ENCODE measurements around the gene NUP54. TPM values are rescaled to one million over a fixed set of nuclear protein-coding genes. Genes with fewer than 3 reads are reported as not detected.

The NUP54 gene
- total and polyA plus RNA-seq, 9 of the 15 experiments (the other 6 are each of a cell fraction or from before 2014, with no cell fraction given), result 29.6 to 115 (median 67.7) TPM

DNA sequence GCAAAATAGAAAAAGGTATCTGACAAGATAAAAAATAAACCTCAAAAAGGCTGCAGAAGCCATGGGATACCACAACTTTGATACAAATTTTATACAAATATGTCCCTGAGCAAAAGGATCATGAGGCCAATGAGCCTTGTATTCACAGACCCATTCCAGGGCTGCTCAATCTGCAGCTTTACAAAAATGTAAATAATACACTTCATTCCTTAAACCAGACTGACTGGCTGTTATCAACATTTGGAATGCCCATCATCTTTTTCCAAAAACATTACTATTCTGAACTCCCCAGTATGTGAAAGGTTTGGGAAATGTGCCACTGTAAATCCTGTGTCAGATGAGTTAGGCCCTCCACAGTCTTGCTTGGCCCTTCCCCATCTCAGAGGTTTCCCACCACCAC is 40.0 kb upstream of the NUP54 start (continued):
- TF ChIP-seq, protein P1, sequence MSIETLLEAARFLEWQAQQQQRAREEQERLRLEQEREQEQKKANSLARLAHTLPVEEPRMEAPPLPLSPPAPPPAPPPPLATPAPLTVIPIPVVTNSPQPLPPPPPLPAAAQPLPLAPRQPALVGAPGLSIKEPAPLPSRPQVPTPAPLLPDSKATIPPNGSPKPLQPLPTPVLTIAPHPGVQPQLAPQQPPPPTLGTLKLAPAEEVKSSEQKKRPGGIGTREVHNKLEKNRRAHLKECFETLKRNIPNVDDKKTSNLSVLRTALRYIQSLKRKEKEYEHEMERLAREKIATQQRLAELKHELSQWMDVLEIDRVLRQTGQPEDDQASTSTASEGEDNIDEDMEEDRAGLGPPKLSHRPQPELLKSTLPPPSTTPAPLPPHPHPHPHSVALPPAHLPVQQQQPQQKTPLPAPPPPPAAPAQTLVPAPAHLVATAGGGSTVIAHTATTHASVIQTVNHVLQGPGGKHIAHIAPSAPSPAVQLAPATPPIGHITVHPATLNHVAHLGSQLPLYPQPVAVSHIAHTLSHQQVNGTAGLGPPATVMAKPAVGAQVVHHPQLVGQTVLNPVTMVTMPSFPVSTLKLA (conservative IDR thresholded peaks at IDR 0.05), result no peak
- TF ChIP-seq, protein P2, sequence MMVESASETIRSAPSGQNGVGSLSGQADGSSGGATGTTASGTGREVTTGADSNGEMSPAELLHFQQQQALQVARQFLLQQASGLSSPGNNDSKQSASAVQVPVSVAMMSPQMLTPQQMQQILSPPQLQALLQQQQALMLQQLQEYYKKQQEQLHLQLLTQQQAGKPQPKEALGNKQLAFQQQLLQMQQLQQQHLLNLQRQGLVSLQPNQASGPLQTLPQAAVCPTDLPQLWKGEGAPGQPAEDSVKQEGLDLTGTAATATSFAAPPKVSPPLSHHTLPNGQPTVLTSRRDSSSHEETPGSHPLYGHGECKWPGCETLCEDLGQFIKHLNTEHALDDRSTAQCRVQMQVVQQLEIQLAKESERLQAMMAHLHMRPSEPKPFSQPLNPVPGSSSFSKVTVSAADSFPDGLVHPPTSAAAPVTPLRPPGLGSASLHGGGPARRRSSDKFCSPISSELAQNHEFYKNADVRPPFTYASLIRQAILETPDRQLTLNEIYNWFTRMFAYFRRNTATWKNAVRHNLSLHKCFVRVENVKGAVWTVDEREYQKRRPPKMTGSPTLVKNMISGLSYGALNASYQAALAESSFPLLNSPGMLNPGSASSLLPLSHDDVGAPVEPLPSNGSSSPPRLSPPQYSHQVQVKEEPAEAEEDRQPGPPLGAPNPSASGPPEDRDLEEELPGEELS (CRISPR knock-in tag; IDR thresholded peaks at IDR 0.05; ENCODE audit: borderline replicate concordance), result no peak
- no peak for TF ChIP-seq CHD1 (IDR thresholded peaks at IDR 0.05; ENCODE audit: low read length)

DNA sequence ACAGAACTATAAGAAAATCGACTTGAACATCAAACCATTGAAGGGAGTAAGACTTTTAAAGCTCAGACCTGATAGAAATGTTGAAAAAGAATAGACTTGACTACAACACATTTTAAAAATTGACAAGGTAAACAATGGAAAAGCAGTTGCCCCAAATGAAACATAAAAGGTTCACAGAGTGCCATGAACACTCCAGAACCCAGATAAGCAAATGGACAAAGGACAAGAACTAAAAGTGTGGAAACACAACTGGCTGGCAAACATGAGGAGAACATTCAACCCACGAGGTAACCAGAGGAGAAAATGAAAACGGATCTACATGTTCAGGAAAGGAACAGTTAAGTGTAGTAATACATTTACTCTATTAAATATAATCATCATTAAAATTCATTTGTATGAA is 39.0 kb upstream of the NUP54 start:
- no TSS peak for BruUV-seq (replicated peaks)
- in situ Hi-C loops (cut with MboI), result no loop called here
- 23% methylated on average over 3 of the region's 3 CpGs for WGBS (ENCODE audit: insufficient coverage, low coverage, missing lambda C conversion rate)
- TF ChIP-seq ZNF696 (CRISPR knock-in tag; conservative IDR thresholded peaks at IDR 0.05), result no peak
- TF ChIP-seq GABPB1 (CRISPR knock-in tag; IDR thresholded peaks at IDR 0.05), result no peak
- TF ChIP-seq, protein P3, sequence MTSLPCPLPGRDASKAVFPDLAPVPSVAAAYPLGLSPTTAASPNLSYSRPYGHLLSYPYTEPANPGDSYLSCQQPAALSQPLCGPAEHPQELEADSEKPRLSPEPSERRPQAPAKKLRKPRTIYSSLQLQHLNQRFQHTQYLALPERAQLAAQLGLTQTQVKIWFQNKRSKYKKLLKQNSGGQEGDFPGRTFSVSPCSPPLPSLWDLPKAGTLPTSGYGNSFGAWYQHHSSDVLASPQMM (CRISPR knock-in tag; IDR thresholded peaks at IDR 0.05), result no peak
- TF ChIP-seq GABPA (tag; conservative IDR thresholded peaks at IDR 0.05; ENCODE audit: low read depth), result no peak
- TF ChIP-seq, protein P4, sequence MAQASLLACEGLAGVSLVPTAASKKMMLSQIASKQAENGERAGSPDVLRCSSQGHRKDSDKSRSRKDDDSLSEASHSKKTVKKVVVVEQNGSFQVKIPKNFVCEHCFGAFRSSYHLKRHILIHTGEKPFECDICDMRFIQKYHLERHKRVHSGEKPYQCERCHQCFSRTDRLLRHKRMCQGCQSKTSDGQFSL (CRISPR knock-in tag; IDR thresholded peaks at IDR 0.05), result no peak
- TF ChIP-seq, protein P4 (tag; IDR thresholded peaks at IDR 0.05), result no peak
- TF ChIP-seq CBX2 (IDR thresholded peaks at IDR 0.05; ENCODE audit: insufficient read depth, low read length, poor library complexity, severe bottlenecking), result no peak
- TF ChIP-seq SMARCC2 (IDR thresholded peaks at IDR 0.05; ENCODE audit: low read depth), result no peak
- no peak for TF ChIP-seq BCOR (IDR thresholded peaks at IDR 0.05)
- TF ChIP-seq MEF2A (IDR thresholded peaks at IDR 0.05; ENCODE audit: control insufficient read depth, low read depth, low read length), result no peak
- no peak for TF ChIP-seq CCNT2 (IDR thresholded peaks at IDR 0.05; ENCODE audit: borderline replicate concordance, extremely low read depth, insufficient read length, low read depth, low read length)
- no peak for TF ChIP-seq ZNF79 (CRISPR knock-in tag; IDR thresholded peaks at IDR 0.05; ENCODE audit: low read depth)

More for the DNA sequence above, 39.0 kb upstream of the NUP54 start:
- no peaks in the 10 kb centered on the region for H3K79me2 ChIP-seq (ENCODE audit: control insufficient read depth, insufficient read depth, low read length)
- no peaks in the 10 kb centered on the region for H3K4me1 ChIP-seq (replicated peaks in 1 of 2; ENCODE audit: control insufficient read depth in 2 of 2, insufficient read depth in 2 of 2, low read length in 2 of 2)
- DNase-seq (ENCODE audit: extremely low read depth in 1 of 4, low spot score in 3 of 4) (no peak), ATAC-seq (no peak), FAIRE-seq (no peak)
- H3K4me3 ChIP-seq, result no peak overlapping the region
- POLR2A ChIA-PET, result no interaction called here
- no peaks in the 10 kb centered on the region for H3K9me1 ChIP-seq (ENCODE audit: control insufficient read depth, insufficient read depth, low read length)
- intact Hi-C loops (cut with micrococcal nuclease), result no loop called here
- no peaks in the 10 kb centered on the region; the same call in 2 of the 3 replicates for H3K36me3 ChIP-seq (ENCODE audit: control insufficient read depth, insufficient read depth, low read length)
- H2AFZ ChIP-seq (ENCODE audit: low read depth, low read length), result no peak overlapping the region
- no peak overlapping the region for H3K27ac ChIP-seq (ENCODE audit: extremely low read depth, low read depth, low read length)
- H3K27me3 ChIP-seq (ENCODE audit: control insufficient read depth in 2 of 2, insufficient read depth in 2 of 2, low read length in 2 of 2), result no peaks in the 10 kb centered on the region; a peak in 1 of 5 replicates
- no peaks in the 10 kb centered on the region for H4K20me1 ChIP-seq (replicated peaks; ENCODE audit: control insufficient read depth, insufficient read depth, low read length)
- no peak overlapping the region for H3K9ac ChIP-seq (ENCODE audit: insufficient read depth in 1 of 2, low read depth in 2 of 2, low read length in 2 of 2)
- CTCF ChIA-PET (ENCODE audit: low intra/inter-chr PET ratio), result no interaction called here
- no peak overlapping the region for H3K4me2 ChIP-seq (ENCODE audit: insufficient read depth, low read length)
- H3K9me3 ChIP-seq (replicated peaks; ENCODE audit: control insufficient read depth, insufficient read depth, low read depth, low read length), result no peaks in the 10 kb centered on the region; the same call in 1 of the 2 replicates

All from K562 (cell line).